Occipital lobe (tissue), 2 donors: ENCODE results near the gene FSD1. TPM values are rescaled to one million over a fixed set of nuclear protein-coding genes. Genes with fewer than 3 reads are reported as not detected.

Experiments
- DNase-seq: peaks from one replicate; lab custom pipeline; 2025; lab: John Stamatoyannopoulos, UW
- total RNA-seq: library from RNA; depleted of rRNA; stranded (reverse); fragments of >200 nt; gene quantifications from one replicate; pipeline ENCODE4 v1.2.3, GENCODE V29; 2014

Gene FSD1
- total RNA-seq, 1 donor from 2014 or later: 28.4 TPM

DNA sequence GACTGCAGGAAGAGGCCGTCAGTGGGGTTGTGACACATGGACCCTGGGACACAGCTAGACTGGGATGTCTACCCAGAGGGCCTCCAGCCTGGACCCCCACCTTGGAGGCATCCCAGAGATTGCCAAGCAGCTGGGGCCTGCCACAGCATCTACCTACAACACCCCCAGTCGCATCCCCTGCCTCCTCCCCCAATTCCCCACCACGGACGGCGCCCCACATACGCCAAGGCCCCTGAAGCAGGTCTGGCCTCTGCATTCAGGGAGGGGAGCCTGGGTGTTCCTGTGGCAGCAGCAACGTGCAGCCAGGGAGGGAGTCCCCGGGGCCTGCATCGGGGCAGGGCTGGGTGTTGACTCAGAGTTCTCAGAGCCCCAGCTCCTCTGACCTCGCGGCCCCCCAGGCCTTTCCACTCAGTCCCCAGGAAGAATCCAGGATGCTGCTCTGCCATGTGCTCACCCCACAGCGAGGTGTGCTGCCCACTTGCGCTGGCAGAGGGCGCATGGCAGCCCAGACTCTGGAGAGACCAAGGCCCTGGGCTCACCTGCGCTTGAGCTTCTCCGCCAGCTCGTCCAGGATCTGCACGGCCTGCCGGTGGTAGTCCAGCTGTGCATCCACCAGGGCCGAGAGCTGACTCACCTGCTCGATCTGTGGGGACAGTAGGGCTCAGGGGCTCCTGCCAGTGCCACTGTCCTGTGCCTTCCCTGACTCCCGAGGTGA, 58.6 kb downstream of the FSD1 start:
- DNase-seq: no peak

DNA sequence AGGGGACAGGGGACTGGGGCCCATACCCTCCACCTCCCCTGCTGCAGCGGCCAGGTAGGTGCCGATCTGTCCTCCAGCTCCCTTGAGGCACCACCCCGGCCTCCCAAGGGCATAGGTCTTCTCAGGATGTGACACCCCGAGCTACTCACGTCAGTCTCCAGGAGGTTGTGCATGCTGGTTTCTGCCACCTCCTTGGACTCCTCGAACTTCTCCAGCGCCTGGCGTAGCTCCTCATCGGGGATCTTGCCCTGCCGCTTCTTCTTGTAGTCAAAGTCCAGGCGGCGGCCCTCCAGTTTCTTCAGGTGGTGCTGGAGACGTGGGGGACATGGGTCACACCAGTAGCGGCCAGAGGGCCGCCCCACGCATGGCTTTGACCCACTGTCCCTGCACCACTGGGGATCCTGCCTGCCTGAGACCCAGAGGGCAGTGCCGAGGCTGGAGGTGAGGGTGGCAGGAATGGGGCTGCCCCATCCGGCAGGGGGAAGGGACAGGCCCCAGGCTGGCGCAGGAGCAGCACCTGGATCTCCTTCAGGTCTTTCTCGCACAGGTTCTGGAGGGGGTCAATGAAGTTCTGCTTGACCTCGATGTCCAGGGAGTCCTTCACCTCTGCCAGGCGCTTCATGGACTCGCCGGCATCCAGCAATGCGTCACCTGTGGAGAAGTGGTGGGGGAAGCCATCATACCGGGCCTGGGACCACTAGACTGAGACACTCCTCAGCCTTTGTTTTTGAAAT, 59.3 kb downstream of the FSD1 start:
- DNase-seq: no peak

DNA sequence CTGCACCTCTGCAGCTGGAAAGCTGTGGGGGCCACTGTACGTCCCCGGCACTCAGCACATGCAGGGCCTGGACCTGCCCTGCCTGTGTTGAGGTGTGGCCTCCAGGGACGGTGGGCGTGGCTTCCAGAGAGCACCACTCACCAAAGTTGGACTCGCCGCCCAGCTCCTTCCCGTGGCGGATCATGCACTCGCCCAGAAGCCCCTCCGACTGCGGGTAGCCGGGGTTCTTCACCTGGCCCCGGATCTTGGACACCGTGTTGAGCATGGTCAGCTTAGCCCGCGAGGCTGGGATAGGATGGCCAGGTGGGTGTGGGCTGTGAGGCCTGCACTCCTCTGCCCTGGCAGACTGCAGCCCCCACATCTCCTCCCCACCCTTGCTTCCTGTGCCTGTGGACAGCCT, 60.9 kb downstream of the FSD1 start:
- no peak for DNase-seq

DNA sequence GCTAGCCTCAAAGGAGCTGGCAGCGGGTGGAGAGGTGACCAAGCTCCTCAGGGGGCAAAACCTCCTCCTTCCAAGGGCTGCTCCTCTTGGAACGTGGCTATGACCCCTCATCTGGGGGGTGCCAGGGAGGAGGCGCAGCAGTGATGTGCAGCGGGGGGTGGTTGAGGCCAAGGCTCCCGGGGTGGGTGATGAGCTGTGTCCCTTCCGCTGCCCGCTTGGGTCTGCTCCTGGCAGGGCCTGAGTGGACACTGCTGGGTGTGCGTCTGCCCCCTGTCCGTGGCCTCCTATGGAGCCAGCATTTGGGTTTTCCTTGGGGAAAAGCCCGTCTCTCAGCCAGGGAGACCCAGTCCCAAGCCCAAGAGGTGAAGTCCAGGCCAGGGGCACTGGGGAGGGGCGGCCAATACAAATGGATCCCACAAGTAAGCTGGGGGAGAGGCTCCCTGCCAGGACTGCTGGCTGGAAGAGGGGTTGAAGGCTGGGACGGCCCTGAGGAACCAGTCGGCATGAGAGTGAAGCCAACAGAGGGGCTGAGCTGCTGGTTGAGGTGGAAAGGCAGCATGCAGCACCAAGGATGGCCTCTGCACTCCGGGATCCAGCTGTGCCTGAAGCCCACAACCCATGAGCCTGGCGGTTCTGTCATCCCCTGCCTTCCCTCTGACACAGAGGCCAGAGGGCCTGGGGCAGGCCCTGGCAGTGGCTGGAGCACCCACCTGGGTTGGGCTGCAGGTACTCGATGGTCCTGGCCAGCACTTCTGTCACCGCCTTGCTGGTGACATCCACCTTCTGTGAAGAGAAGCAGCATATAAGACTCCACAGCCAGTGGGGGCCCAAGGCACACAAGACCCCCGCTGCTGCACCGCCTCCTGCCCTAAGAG, 61.6 kb downstream of the FSD1 start:
- no peak for DNase-seq

DNA sequence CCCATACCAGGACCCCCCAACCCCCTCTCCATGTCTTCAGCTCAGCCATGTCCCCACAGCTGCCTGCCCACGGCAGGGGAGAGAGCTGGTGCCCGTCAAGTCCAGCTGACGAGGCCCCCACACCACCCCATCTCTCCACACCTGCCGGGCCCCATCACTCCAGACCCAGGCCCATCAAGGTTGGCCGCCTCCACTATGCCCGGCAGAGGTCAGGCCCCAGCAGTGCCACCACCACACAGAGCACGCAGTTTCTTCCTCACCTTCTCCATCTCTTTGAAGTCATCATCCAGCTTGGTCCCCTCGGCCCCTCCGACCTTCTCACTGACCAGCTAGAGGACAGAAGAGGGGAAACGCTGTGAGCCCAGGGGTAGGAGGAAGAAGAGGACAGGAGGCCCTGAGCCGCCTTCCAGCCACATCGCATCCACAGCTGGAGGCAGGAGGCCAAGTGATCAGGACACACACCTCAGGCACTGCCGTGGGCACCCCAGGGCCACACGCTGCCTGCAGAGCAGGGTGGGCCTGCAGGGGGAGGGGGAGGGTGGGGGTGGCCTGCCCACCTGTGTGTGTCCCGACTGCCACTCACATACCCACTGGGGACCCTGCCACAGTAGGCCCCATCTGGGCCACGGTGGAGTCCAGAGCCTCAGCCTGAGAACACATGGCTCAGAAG, 62.4 kb downstream of the FSD1 start:
- no peak for DNase-seq

DNA sequence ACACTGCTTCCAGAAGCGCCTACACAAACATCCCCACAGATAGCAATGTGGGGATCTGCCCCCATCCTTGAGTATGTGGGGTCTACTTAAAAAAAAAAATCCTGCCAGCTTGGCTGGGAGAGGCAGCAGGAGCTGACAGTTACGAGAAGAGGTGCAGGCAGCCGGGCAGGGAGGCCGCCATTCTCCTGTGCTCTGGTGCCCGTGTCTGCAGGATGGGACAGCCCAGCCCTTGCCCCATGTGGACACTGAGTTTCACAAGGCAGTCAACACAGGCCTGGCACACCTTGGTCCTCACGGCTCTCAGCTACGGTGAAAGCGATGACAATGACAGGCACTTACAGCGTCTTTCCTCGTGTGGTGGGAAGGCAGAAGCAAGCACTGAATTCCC, 62.9 kb downstream of the FSD1 start:
- DNase-seq: no peak

DNA sequence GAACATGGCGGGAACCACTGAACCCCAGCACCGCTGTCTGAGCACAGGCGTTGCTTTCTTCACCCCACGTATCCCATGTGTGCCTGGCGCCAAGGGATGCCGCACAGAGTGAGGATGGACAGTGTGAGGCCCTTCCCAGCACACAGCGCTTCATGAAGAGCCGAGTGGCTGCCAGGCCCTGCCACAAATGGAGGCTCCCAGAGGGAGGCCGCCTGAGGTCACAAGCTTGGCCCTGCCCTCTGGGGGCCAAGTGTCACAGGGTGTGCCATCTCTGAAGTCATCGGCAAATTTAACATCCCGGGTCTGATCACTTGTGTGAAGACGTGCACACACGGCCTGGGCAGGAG, 63.4 kb downstream of the FSD1 start:
- no peak for DNase-seq

DNA sequence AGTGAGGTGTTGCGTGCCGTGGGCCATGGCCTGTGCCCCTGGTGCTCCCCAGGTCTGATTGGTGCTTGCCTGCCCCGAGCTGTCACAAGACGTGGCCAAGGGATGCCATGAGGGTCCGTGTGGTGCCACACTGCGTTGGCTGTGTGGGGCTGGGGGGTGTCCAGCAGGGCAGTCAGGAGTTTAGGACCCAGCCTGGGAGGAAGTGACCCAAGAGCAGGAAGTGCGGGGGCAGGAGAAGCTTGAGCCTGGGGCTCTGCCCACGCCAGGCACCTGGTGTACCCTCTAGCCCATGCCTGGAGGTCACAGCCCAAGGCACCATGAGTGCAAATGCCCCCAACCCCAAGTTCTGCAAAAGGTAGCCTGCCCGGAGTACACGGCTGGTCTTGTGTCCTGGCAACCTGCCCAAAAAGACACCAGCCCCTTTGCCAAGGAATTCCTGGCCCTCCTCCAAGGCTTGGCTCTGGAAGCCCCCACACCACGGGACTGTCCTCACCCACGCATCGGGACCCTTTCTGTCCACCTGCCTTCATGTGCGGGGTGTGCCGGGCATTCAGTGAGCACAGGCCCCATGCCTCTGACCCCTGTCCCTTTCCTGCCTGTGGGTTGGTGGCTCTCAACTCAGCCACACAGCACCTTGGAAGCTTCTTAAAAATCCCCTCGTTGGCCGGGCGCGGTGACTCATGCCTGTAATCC, 63.9 kb downstream of the FSD1 start:
- no peak for DNase-seq

DNA sequence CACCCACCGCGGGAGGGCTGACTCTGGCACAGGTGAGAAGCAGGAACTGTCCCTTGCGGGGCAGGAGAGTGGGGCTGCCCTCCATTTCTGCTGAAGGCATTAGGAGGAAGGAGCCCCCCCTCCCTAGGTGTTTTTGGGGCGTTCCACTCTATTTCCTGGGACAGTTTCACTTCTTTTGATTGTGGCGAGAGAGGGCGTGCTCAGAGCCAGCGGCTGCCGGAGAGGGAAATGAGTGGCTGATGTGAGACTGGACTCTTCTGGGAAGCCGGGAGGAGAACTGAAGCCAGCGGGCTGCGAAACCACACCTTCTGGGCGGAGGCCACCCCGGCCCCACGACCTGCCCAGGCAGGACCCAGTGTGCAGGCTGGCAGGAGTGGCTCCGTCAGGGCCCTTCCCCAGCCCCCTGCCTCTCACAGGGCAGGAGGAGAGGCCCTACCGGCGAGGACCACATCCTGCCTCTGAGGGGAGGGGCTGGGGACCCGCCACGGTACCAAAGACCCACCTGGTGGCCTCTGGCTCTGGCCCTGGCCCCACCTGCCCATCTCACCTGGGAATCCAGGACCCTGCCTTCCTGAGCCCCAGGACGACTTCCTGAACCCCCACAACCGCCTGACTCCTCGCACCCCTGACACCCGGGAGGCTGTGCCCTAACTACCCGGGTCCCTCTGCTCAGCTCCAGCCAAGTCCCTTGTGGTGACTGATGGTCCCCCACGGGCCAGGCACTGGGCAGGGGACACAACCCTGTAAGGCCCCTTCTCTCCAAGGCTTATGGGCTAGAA, 64.9 kb downstream of the FSD1 start:
- DNase-seq: no peak

DNA sequence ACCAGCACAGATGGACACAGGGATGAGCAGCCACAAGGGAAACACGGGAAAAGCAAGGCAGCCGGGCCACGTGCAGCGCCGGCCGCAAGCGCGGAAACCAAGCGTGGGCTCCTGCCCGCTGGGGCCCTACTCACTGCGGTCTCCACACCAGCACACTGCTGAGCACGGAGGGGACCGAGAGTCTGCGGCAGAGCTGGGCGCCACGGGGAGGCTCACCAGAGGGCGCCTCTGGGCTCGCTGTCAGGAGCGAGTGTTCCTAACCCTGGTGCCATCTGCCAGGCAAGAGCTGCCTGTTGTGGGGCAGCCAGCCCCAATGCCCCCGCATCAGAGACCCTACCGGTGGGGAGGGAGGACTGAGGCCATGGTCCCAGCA, 65.5 kb downstream of the FSD1 start:
- DNase-seq: peak; percentile 36

DNA sequence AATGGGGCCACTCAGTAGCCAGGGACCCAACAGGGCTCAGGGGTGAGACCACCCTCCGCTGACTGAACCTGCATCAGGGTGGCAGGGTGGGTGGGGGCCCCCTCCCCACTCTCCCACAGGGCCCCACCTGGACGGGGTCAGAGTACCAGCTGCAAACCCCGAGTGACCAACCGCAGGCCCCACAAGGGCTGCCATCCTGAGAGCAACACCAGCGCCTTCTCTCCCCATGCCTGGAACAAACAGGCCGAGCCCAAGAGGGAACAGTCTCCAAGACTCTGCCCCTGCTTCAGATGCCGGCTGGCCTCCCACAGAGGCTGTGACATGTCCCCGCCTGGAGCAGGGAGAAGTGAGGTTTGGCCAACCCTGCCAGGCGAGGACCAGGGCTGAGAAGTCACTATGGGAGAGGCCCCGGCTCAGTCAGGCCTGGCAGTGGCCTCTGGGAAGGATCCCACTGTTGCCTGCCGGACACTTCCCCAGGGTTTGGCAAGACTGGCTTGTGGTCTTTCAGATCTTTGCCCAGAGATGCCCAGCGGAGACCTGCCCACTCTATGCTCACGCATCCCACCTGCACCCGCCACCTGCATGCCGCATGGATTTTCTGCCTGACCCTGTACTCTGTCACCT, 66.1 kb downstream of the FSD1 start:
- no peak for DNase-seq

DNA sequence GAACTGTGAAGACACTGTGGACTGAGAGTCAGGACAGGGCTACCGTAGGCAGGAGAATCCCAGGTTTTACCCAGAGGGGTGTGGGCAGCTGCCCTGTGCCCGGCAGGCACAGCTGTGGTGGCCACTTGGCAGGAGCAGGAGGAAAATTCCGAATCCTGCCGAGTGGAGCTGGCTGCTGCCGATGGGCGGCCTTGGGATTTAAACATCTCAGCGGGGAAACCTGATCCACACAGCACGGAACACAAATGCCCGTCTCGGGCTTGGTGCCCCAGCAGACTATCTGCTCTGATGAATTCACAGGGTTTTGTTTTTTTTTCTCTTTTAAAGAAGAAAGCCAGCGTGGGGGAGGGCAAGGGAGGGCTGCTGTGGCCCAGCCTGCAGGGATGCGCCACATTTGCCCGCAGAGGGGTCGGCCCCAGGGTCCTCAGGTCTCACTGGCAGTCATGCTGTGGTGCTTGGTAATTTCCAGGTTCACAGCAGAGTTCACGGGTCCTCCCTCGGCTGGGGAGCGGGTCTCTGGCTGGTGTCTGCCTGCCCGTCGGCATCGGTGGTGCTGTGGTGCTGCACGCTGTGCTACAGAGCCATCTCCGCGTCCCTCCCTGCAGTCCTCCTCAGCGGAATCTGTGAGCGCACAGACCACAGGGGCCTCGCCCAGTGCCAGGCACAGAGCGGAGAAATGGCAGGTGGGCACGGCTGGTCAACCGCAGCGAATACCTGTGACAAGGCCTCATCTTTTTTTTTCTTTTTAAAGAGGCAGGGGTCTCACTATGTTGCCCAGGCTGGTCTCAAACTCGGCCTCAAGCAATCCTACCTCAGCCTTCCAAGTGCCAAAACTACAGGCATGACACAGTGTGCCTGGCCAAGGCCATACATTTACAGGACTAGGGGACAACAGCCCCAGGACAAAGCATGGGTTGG, 67.1 kb downstream of the FSD1 start:
- peak; percentile 34 for DNase-seq

DNA sequence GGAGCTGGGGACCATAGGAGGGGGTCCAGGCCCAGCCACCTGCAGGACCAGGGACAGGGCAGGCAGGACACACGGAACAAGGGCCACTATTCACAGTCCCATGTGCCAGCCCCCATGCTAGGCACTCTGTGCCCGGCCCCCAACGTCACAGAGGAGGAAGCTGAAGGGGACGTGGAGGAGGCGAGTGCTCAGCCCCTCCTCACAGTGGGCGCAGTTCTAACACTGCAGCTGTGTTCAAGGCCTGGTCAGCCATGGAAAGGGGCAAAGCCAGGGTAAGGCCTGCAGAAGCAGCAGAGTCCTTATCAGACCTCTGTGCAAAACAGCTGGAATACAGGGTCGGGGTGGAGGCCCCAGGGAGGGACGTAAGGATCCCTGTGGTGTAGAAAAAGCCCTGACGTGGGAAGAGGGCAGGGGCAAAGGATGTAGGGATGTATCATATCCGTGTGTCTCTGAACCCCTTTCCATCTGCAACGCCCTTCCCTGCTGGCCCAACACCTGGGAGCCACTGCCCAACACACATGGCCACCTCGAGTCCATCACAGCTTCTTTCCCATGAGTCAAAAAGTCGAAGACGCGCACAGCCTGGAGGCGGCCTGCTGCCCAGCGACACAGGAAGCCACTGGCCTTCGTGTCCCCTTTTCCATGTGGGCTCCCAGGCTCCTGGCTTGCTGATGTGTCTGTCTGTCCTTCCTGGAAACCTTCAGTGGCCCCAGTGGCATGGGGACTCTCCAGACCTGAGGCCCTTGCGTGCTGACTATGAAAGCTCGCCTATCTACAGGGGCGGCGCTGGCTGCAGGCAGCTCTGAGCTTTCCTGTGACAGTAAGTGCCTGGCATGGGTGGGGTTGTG, 68.0 kb downstream of the FSD1 start:
- DNase-seq: no peak

DNA sequence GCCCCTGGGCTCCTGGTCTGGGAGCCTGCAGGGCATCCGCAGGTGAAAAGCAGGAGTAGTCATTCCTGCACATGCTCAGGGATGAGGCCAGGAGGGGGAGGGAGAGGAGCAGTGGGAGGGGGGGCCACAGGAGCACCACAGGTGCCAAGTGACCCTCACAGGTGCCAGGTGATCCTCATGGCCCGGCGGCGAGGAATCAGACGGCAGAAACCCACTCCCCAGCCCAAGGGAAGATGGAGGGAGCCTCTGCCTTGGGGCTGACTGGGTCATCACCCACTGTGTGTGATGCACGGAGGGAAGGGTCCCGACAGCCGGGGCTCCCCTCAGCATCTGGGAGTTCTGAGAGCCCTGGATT, 68.6 kb downstream of the FSD1 start:
- DNase-seq: no peak
